Measurements from ENCODE around the gene REXO5.

- TF ChIP-seq TOX (CRISPR knock-in tag; IDR thresholded peaks at IDR 0.05; ENCODE audit: borderline replicate concordance), result no peak
- no peak for TF ChIP-seq ZNF565 (CRISPR knock-in tag; conservative IDR thresholded peaks at IDR 0.05; ENCODE audit: low read depth)
- TF ChIP-seq ZFP30 (CRISPR knock-in tag; IDR thresholded peaks at IDR 0.05), result no peak
- no peak for TF ChIP-seq ARNTL (CRISPR knock-in tag; IDR thresholded peaks at IDR 0.05; ENCODE audit: borderline replicate concordance, low read depth)
- no peak for TF ChIP-seq RARB (CRISPR knock-in tag; IDR thresholded peaks at IDR 0.05)
- no peak for TF ChIP-seq POU6F1 (CRISPR knock-in tag; IDR thresholded peaks at IDR 0.05; ENCODE audit: borderline replicate concordance, low read depth)
- no peak for TF ChIP-seq ZNF8 (CRISPR knock-in tag; IDR thresholded peaks at IDR 0.05)
- no peak for TF ChIP-seq CSDC2 (CRISPR knock-in tag; IDR thresholded peaks at IDR 0.05)
Observed at GRCh38 chr16:20862162-20862960, 56.0 kb downstream of the REXO5 start.

Data from SK-N-SH treated with all-trans-retinoic acid at 6 μM for 48 hours (cell line).